GM21526 (cell line): ENCODE results near the gene HMBS.
"Not testable (repeated sequence)": the region's sequence is repeated elsewhere in the genome, so short reads cannot be mapped to it uniquely, and the experiment has no call there.

Experiments used
- ATAC-seq: cut with Tn5 transposase; IDR thresholded peaks from one replicate; pipeline ENCODE4 v1.9.1; 2021; ENCODE audit warnings: moderate library complexity; ENCODE audit not compliant: unreplicated experiment, low FRiP score

The HMBS gene

DNA sequence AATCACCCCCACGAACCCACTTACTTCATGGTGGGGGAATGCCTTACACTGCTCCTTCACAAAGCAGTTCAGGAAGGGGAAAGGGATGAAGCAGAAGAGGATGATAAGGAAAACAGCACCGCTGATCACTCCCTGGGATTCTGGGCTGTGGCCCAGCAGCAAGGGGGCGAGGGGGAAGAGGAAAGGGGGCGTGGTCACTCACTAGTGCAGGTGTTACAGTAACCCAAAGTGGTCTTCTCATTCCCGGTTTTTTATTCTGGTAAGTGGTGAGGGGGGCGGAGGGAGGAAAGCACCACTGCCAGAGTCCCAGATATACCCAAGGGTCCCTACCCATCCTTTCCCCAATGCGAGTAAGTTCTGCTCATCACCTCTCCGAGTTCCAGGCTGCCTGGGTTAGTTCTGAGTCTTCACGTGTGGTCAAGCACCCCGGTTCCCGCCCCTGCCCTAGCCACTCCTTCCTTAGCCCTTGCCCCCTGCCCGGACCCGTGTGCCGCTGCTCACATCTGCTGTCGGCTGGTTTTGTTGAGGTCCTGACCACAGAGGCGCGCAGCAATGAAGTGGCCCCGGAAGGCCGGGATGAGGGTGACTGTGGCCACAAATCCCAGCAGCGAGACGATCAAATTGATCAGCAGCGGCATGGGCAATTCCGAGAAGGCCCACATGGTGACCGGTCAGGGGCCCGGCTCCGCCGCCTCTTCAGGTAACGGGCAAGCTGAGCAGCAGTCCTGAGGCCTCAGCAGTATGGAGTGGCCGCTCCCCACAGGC lies 16.5 kb downstream of the HMBS start:
- peak; percentile 11 for ATAC-seq

DNA sequence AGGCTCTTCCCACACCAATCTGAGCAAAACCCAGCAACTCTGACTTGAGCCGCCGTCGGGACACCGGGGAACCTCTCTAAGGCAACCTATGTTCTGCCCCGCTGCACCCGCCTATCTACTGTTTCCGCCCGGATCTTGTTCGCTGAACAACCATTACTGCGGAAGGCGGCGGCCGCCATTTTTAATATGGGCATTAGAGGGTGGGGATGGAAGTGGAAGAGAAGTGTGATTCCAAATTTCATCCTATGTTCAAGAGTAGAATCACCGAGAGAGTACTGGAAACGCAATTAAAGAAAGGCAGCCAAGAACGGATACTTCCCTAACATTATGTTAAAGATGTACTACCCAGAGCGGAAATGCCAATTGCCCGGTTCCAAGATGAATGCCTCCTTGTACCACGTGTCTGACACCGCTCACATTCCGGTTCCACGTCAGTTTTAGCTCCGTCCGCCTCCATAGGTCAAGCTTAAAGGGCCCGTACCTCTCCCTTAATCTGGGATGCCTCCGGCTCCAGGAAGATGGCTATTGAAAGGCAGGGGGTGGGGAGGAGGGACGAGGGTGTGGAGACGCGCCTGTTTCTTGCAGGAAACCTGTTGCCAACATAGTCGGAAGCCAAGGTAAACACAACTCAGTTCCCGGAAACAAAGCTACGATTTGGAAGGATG lies 17.2 kb downstream of the HMBS start, which contains the start of gene DPAGT1:
Gene DPAGT1, minus strand, starts transcription at position 95 of the 665 bp plus-strand sequence. CDS start 198 bp downstream, outside the sequence.
- peak; percentile 64 for ATAC-seq

DNA sequence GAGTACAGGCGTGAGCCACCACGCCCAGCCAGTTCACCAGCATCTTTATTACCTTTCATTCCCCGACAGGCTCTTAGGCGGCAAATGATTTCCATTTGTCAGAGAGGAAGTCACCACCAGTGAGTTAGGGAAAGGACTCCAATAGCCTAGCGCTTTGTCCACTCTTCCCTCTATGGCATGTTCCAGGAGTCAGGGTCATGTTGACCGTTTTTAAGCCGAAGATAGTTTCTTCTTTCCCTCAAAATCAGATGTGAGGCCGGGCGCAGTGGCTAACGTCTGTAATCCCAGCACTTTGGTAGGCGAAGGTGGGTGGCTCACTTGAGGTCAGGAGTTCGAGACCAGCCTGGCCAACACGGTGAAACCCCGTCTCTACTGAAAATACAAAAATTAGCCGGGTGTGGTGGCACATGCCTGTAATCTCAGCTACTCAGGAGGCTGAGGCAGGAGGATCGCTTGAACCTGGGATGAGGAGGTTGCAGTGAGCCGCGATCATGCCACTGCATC lies 18.5 kb downstream of the HMBS start:
- ATAC-seq, result not testable (repeated sequence)

DNA sequence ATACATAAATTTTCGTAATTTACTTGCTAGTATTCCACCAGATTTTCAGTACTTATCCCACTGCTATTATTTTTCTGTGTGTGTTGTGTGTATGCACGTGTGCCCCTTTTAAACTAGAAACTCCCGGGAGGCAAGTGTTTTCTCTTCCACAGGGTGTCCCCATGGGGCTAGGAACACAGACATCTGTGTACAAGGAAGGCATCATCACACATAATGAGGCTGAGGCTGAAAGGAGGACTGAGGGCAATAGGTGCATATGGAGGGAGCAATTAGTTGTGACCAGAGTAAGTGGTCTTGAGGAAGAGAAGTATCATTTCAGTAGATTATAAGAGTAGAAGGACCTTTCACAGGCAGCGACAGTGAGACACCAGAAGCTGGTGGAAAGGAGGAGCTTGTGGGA lies 19.1 kb downstream of the HMBS start:
- no peak for ATAC-seq

DNA sequence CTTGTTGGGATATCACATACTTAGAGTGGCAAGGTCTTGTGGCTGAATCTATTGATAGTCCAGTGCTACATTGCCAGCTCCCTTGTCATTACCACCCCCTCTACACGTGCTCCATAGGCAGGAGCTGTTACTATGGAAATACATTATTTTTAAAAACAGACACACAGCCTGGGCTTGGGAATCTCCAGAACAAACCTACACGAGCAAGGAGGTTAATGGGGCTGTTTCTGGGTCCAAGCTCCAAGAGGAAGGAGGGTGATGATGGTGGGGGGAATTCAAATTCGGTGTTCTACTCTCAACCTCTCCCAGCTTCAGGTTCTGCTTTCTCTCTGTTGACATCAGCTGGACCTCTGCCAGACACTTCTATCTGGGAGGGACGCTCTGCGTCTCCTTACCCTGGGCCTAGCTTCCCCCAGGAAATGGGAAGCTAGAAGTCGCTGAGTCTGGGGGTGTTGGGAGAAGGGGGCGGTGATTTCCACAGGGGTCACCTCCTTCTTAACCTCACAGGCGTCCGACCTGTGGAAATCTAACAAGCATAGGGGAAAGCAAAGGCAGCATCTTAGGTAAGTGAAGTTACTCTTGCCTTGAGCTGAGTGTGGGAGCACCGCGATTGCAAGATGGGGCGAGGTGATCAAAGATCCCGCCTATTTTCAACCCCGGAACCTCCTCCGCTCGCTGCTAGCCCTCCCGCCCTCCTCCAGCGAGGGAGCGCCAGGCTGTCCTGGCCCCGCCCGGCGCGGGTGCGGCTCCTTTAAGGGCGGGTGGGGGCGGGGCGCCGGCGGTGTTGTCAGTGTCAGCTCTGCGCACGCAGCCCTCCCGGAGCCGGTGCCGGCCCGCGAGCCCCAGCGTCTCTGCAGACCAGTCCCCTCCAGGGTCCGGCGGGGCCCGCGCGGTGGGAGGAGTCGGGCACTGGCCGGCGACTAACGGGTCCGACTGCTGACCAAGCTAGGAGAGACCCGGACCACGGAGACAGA lies 22.2 kb downstream of the HMBS start, which contains the start of gene C2CD2L:
Gene C2CD2L, plus strand, starts transcription at position 781 of the 974 bp plus-strand sequence. CDS start 398 bp downstream, outside the sequence.
- no peak for ATAC-seq

DNA sequence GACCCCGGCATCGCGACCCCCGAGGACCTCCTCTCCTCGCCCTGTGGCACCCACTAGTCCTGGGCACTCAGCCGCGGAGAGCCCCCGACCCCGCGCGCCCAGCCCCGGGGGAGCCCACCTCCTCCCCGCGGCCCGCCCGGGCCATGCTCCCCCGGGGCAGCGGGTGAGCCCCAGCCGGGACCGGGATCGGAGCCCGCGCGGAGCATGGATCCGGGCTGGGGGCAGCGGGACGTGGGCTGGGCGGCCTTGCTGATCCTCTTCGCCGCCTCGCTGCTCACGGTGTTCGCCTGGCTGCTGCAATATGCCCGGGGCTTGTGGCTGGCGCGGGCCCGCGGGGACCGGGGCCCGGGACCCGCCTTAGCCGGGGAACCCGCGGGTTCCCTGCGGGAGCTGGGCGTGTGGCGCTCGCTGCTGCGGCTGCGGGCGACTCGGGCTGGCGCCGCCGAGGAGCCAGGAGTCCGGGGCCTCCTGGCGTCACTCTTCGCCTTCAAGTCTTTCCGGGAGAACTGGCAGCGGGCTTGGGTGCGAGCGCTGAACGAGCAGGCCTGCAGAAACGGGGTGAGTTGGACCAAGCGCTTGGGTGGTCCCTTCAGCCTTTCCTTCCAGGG lies 23.0 kb downstream of the HMBS start:
- ATAC-seq, result no peak

DNA sequence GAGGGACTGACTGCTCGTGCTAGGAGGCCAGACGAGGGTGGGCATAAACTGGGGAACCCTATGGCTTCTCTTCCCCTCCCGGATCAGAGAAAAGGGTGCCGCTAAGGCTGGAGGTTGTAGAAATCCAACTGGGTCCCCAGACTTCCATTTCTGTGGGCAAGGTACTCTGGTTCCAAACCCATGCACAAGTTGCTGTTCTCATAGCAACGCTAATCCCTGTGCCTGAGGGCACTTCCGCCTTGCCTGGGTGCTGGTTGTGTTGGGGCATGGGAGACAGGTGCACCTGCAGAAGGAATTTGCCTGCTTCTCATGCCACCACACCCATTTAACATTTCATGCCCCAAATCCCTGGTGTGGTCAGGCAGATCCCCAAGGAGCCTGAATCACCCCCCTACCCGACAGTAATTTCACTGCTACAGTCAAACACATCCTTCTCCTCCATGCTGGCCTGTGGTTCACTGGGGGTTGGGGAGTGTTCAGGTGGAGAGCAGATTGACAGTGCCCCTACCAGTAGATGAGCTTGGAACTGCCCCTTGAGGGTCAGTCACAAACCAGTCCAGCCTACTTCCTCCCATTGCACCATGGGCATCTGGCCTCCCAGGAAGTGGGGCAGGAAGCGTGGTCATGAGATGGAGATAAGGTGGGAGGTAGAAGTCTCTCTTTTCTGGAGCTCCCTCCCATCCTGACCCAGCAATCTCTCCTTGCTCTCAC lies 23.6 kb downstream of the HMBS start:
- no peak for ATAC-seq

DNA sequence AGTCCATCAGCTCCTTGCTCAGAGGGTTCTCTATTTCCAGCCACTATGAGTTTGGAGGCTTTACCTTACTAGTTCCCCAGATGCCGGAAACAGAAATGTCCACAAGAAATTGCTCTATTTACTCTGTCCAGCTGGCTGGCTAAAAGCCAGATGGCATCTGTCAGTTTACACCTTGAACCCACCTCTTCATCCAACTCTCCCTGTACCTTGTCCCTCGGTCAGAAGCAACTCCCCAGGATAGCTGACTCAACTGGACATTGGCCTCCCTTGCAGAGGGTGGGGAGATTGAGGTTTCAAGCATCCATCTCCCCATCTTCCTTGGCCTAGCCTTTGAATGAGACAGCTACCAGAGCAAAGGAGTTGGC lies 24.2 kb downstream of the HMBS start:
- ATAC-seq, result no peak

DNA sequence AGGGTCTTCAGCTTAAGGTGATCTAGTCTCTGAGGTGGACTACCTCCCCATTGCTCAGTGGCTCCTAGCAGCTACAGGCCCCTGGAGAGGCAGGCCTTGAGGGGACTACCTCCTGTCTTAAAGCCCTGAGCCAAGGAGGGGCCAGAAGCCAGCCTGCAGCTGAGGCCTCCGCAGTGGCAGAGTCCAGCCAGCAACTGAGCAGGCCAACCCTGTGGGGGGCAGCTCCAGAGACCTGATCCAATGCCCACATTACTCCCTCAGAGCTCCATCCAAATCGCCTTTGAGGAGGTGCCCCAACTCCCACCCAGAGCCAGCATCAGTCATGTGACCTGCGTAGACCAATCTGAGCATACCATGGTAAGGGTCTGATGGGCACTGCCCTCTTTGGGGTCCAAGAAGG lies 25.2 kb downstream of the HMBS start:
- no peak for ATAC-seq

DNA sequence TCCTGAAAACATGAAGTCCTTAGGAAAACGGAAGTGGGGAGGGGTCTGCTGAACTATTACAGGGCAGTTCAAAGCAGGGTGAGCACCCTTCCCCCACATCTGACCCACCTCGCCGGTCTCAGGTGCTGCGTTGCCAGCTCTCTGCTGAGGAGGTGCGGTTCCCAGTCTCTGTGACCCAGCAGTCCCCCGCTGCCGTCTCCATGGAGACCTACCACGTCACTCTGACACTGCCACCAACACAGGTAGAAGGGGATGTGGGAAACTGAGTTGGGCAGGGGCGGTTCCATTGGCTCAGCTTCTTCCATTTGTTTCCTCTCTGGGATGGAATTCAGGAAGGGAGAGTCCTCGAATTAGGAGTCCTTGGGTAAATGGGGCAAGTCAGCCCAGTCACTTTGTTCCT lies 25.8 kb downstream of the HMBS start:
- ATAC-seq, result no peak

DNA sequence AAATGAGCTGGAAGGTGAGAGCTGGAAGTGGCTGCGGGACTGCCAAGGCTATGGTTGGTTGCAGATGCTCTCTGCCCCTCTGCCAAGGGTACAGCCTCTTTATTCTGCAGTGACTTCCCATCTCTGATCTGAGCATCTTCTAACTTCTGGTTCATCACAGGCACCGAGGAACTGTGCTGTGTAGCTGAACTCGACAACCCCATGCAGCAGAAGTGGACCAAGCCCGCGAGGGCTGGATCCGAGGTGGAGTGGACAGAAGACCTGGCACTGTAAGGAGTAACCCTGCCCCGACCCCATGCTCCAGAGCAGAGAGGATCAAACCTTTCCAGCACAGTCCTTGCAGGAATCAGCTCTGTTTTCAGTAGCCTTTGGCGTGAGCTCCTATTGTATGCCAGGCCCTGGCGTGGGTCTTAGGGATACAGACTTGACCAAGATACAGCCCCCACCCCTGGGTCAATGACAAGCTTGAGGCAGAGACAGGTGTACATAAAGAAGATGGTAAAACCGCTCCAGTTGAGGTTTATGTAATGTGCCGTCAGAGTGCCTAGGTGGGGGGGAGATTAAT lies 26.8 kb downstream of the HMBS start:
- ATAC-seq, result no peak

DNA sequence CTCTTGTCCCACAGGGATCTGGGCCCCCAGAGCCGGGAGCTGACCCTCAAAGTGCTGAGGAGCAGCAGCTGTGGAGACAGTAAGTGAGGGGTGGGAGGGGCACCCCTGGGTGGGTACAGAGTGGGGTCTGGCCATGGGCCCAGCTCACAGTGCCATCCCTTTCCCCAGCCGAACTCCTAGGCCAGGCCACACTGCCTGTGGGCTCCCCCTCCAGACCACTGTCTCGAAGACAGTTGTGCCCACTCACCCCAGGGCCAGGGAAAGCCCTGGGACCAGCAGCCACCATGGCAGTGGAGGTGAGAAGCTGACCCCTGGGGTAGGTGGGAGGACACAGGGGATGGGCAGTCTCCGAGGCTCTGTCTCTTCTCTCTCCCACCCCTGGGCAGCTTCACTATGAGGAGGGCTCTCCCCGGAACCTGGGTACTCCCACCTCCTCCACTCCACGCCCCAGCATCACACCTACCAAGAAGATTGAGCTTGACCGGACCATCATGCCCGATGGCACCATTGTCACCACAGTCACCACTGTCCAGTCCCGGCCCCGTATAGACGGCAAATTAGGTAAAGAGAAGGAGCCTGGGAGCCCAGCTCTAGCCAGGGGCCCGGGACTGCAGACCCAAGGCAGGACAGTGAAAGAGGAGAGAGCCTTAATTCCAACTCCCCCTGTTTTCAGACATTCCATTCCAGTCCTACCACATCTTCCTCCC lies 27.8 kb downstream of the HMBS start:
- no peak for ATAC-seq

DNA sequence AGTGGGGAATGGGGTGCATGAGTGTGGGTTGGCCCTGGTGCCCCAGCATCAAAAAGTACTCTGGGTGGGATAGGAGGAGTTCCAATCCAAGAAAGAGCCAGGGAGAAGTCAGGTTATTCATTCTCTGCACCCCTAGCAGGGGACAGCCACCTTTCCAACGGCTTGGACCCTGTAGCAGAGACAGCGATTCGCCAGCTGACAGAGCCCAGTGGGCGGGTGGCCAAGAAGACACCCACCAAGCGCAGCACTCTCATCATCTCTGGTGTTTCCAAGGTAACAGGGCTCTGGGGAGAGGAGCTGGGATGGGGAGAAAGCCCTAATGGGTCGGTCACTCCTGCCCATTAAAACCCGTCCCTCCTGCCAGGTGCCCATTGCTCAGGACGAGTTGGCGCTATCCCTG lies 29.0 kb downstream of the HMBS start:
- no peak for ATAC-seq

DNA sequence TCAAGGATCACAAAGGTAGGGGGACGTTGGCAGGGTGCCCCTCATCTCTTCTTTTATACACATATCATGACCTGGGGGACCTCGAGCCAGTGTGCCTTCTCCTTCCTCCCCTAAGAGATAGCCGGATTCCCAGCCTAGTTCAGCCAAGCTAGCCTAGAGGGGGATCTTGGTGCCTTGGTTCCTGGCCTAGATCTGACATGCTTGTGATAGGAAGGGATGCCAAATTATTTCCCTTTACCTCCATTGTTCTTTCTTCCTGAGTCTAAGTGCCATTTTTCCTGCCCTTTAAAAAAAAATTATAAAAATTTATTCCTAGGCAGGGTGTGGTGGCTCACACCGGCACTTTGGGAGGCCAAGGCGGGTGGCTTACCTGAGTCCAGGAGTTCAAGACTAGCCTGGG lies 29.7 kb downstream of the HMBS start:
- no peak for ATAC-seq

DNA sequence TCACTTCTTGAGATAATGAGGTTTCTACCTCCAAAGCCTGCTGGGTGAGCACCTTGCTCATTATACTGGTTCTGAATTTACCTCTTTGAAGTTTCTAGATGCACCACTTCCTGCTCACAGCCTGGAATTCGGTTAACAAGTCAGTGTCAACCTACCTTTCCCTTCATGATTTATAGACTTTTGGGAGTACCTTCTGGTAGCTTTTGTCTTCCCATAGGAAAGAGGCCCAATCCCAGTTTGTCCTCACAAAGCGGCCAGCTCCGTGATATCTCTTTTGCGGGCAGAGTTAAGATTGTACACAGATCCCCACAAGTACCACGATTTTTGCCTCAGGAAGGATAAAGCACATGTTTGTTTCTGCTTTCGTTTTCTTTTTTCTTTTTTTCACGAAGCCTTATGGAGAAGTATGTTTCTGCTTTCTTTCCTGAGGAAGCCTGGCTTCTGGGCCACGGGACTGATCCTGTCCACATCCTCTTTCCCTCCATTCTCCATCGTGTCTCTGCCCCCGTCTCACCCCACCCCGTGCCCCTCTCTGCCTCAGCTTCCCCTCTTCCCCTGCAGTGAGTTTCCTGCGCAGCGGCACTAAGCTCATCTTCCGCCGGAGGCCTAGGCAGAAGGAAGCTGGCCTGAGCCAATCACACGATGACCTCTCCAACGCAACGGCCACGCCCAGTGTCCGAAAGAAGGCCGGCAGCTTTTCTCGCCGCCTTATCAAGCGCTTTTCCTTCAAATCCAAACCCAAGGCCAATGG lies 31.0 kb downstream of the HMBS start:
- no peak for ATAC-seq

DNA sequence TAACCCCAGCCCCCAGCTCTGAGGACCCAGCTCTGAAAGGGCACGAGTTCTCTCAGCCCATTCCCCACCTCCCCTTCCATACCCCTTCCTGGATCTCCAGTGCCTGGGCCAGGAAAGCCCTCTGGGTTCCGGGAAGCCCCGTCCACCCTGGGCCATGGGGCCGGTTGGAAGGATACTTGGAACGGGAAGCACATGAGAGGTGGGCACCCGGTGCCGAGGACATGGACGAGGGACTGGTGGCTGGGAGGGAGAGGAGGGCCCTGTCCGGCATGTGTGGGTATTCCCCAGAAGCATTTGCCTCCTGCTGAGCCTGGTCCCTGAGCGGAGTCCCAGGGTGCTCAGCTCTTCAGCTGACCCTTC lies 31.5 kb downstream of the HMBS start:
- ATAC-seq, result no peak

DNA sequence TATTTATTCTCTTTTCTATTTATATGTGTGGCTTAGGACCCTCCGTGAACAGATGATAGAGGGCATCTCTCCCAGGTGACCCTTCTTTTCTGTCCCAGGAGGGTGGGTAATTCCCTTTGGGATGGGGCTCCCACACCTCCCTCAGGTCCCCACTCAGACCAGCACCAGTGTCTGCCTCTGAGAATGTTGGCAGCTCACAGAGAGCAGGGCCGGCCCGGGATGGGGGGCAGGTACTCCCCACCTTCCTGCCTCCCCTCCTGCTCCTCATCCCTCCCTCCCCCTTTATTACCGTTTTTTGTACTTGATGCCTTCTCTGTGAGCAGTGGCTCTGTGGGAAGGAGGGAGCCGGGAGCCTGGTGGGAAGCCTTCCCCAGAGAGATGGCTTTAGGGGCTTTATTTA lies 31.9 kb downstream of the HMBS start:
- ATAC-seq, result no peak
